Fibroblast of upper back skin (primary cell): ENCODE results near the gene TMOD3.

Experiments
- DNase-seq: peaks from one replicate; pipeline ENCODE4 v3.0.0-alpha.2; 2013

The TMOD3 gene

DNA sequence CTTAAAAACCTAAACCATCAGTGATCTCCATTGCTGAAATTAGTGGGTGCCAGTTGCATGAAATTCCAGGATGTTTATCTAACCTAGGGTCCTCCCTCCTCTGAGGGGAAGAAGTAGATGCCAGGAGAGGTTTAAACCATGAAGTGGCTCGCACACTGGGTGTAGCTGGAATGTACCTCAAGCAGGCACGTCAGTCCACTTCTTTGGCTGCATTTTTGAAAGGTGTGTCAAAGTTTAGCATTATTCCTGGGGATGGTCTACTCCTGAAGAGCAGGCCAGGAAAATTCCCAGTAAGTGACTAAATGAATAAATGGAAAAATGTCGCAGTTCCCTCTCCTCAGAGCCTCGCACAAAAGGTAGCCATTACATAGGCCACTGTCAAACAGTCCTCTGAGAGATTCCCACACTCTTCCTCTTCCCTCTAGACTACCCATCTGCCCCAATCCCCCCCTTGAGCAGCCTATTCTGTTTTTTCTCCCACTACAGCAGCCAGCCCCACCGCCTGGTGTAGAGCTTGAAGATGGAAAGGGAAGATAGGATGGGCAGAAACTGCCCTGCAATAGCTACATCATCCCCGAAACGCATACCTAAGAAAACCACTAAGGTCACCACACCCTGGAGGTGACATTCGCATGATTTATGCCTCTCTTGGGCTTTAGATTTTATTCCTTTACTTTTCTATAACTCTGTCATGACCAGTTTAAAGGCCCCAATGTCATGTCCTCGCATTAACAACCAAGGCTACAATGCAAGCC, 655 bp upstream of the TMOD3 start:
- peak; percentile 40 for DNase-seq

DNA sequence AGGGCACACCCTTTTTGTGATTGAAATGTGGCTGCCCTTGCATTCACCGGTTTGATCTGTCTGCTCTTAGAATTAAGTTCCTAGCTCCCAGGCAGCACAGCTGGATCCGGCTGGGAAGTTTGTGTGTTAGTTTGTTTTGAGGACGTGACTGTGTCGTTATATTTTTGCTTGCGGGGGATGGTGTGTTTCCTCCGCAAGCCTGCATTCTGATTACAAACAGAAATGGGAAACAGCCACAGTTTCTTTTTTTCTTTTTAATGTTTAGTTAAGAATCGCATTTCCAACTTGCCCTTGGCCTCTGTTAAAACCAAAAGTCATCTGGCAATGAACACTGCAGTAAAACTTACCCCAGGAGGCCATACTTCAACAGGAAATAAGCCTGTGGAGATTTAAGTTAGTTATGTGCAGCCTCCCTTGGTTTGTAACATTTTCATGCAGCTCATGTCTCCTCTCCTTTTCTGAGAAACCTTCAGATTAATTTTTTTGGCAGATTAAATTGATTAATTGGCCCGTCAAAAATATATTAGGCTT, 888 bp downstream of the TMOD3 start:
- peak; percentile 17 for DNase-seq

DNA sequence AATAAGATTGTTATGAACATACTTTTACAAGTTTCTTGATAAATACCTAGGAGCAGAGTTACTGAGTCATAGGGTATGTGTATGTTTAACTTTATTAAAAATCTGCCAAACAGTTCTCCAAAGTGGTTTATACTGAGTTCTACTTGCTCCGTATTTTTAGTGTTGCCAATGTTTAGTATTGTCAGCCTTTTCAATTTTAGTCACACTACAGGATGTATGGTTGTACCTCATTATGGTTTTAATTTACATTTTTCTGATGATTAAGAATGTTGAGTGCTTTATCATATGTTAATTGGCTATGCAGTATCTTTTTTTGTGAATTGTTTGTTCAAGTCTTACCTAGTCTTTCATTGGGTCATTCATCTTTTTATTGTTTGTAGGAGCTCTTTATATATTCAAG, 4.3 kb downstream of the TMOD3 start:
- DNase-seq, result no peak

DNA sequence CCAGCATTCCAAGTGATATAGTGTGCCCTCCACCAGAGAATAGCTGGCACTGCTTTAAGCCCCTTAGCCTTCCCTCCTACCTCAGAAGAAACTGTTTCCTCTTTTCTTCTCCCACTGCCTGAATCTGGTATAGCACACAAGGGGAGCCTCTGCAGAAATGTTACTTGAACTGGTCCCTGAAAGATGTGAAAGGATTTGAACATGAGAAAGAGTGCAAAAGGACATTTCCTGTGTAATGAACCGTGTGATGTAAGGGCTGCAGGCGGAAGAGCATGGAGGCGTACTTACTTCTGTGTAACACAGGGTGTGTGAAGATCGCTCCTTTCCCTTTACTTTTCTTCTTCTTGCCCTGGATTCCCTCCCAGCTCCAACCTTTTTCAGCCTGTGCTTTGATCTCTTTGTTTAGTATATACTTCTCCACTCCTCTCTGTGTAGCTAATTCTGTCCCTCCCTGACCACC, 8.4 kb downstream of the TMOD3 start:
- DNase-seq, result no peak

DNA sequence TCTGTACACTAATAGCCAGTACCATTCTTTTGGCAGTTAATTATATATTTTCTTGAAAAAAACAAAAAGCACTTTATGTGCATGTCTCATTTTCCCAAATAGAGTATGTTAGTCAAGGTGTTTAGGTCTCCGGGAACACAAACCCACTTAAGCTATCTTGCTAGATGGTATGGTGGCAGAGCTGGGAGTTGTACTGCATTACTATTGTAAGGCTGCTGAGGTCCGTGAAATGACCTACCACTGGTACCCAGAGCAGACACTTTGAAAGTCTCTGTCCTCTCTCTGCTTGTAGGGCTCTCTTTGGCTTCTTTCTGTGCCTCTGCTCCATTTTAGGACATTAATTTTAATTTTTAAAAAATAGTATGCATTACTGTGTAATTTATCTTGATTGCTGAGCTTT, 8.8 kb downstream of the TMOD3 start:
- DNase-seq, result no peak

DNA sequence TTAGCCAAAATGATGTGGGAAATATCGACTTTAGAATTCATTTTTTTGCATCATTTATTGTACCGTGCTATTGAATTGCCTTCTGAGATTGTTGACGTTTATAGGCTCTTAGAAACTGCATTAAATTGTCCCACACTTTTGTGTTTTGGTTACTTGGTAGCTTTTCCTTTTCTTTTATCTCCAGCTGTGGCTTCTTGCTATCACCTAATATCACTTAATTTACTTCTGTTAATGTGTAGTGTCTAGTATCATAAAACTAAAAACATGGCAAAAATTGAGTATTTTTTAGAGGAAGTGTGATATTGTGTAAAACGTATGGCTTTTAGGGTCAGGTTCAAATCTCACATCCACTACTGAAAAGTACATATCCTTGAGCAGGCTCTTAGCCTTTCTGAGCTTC, 11.2 kb downstream of the TMOD3 start:
- no peak for DNase-seq

DNA sequence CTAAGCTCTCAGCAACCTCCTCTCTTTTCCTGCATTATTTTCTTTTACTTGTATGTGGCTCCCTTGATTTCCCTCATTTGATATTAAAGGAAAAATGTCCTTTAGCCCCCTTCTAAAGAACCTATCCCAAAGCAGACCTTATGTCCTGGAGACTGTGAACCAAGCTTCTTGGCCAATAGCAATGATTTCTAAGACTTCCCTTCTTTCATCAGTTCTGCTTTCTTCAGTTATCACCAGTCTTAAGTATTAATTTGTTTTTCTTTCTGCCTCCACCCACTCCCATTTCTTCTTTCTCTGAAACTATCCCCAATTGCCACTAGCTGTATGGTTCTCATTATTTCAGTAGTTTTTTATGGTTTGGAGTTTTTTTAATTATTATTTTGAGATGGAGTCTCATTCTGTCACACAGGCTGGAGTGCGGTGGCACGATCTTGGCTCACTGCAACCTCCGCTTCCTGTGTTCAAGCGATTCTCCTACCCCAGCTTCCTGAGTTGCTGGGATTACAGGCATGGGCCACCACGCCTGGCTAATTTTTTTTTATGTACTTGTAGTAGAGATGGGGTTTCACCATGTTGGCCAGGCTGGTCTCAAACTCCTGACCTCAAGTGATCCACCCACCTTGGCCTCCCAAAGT, 12.1 kb downstream of the TMOD3 start:
- no peak for DNase-seq

DNA sequence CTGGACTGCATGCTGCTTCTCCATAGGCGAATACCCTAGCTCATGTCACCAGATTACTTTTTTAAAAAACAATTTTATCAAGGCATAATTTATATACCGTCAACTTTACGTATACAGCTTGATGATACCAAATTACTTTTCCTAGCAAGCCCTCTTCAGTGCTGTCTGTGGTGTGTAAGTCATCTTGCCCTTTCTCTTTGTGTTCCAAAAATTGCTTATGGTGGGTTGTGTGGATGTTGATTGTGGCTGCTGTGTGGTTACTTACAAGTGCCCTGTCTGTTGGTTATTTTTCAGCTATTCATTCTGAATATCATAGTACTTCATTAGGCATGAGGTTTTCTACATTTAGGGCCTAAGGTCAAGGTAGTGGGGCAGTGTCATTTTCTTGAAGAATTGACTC, 12.8 kb downstream of the TMOD3 start:
- DNase-seq, result no peak

DNA sequence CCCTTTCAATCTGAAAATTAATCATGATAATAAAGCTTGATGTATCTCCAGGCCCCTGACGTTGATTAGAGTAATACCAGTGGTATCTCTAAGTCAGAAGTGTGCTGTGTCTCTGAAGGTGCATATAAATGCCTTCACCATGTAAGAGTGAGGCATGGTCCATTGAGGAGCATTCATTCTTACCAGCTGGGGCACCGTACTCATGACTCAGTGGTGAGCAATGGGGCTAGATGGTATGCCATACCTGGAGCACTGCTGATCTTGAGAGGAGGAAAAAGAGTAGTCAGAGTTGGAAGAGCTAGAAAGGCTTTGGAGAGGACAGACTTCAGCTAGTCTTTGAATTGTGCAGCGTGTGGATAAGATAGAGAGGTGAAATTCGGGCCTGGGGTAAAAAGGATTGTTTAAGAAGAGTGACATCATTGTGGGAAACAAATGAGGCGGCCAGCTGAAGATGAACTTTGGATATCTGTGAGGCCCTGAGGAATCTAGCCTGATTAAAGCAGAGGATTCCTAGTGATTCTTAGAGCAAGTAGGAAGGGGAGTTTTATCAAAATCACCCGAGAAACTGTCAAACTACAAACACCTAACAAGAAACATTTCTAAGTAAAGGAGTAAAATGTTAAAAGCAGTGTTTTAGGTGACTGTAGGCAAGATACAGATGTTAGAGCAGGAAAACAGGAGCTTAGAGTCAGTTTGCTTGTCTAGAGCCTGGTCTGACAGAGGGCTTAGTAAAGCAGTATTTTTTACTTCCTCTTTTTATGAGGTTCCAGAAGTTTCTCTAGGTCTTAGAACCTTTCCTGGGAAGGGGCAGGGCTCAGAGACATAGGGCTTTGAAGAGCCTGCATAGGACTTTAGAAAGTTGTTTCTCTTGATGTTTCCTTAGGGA, 13.6 kb downstream of the TMOD3 start:
- DNase-seq, result peak; percentile 31

DNA sequence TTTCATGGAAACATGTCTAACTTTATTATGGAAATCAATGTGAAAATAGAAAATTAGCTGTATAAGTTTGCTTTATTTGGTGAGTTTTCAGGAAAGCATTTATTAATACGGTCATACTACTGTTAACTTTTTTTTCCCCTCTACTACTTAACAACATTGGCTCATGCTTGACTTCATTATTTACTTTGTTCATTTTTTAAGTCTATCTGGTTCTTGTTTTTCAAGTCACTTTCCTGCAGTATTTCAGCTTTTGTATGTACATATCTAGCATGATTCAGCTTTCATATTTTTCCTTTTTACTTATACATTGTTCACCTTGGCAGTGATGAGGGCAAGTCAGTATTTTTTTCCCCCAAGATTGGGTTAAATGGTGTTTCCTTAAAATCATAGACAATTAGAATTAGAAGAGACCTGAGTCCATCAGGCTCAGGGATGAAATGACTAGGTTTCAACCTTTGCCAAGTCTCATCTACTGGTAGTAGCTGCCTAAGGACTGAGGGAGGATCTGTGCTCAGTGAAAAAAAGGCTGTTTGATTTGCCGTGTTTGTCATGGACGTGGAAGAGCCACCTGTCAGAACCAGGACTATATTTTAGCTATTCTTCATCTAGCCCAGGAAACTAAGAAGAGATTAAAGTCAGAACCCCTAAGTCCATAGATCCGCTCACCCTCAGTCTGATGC, 15.4 kb downstream of the TMOD3 start:
- no peak for DNase-seq

DNA sequence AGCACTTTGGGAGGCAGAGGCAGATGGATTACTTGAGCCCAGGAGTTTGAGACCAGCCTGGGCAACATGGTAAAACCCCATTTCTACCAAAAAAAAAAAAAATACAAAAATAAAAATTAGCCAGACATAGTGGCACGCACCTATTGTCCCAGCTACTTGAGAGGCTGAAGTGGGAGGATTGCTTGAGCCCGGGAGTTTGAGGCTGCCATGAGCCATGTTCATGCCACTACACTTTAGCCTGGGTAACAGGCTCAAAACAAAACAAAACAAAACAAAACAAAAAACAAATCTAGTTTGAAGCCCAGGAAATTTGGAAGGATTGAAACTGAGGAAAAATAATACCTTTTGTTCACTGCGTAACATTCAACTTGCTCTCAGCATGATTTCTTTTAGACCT, 16.6 kb downstream of the TMOD3 start:
- no peak for DNase-seq

DNA sequence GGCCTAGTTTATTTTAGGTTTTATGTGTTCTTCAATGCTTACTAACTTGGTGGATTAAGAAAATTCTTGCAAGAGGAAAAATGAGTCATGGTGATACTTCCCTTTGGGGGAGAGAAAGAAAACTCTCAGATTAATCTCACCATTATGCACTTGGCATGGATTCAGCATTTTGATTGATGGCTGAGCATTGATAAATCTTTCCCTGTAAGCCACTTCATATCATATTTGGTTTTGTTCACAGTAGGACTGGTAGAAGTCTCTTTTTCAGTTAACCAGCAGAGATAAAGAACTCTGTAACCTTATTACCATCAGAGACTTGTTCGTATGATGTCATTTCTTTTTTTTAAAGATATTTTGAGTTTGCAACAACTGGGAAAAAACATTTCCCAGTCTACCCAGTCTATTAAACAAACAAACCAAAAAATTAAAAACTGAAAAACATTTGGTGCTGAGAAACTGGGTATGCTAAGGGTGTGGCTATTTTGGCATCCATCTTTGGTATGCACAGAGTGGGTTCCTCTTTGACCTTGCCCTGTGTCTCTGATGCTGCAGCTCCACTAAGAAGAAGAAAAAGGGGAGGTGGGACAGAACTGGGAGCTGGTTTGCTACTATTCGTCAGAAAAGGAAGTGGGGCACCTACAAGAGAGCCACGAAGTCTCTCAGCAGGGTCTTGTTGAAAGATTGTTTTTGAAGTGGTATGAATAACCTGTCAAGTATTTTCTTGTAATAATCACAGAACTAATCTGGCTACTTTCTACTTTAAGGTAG, 17.2 kb downstream of the TMOD3 start:
- DNase-seq, result peak; percentile 72

DNA sequence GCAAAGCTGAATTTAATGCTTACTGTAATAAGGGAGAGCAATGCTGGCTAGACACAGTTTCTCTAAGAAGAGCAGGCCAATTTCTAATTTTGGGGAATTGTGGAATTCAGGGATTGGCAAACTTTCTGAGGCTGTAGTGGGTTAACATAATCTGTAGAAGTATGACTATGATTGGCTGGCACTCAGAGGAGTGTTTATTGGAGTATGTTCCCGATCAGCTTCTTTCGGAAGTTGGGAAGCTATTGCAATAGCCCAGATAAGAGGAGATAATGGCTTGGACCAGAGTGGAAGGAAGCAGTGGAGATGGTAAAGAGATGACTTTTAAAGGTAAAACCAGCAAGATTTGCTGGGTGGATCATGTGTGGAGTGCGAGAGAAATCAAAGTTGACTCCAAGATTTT, 19.4 kb downstream of the TMOD3 start:
- DNase-seq, result no peak

DNA sequence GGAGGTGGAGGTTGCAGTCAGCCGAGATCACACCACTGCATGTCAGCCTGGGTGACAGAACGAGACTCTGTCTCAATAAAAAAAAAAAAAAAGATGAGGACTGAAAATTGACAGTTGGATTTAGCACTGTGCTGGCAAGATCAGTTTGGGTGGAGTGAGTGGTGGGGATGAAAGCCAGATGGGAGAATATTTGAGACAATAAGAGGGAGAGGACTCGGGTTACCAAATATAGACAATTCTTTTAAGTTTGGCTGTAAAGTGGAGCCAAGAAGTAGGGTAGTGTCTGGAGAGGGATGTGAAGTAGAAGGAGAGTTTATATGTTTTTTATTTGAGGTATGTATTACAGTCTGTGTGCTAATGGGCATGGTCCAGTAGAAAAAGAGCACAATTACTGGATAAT, 20.4 kb downstream of the TMOD3 start:
- DNase-seq, result peak; percentile 32

DNA sequence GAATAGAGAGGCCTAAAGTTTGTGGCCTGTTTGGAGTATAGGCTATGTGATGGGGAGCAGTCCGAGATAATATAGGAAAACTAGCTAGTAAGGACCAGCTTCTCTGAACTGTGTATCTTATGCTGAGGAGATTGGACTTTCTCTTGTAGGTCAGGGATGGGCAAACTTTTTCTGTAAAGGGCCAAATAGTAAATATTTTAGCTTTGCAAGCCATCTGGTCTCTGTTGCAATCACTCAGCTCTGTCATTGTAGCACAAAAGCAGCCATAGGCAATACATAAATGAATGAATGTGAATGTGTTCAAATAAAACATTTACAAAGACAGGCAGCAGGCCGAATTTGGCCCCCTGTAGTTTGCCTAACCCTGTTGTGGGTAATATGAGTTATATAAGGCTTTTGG, 24.5 kb downstream of the TMOD3 start:
- DNase-seq, result no peak

DNA sequence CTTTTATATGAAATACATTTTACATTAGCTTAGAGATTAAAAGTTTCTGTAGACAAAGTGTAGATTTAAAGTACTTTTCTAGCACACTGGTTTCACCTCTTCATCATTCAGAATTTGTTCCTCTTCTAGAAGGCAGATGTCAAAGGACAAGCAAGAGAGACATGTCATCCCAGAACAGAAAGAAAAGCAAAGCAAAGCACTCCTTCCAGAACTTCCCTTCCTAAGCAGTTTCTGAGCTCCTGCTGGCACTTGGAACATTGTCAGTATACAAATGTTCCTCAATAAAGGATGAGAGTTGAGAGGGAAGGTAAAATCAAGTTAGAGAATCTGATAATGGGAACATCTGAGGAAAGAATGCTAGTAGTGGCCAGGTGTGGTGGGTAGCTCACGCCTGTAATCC, 26.2 kb downstream of the TMOD3 start:
- DNase-seq, result no peak

DNA sequence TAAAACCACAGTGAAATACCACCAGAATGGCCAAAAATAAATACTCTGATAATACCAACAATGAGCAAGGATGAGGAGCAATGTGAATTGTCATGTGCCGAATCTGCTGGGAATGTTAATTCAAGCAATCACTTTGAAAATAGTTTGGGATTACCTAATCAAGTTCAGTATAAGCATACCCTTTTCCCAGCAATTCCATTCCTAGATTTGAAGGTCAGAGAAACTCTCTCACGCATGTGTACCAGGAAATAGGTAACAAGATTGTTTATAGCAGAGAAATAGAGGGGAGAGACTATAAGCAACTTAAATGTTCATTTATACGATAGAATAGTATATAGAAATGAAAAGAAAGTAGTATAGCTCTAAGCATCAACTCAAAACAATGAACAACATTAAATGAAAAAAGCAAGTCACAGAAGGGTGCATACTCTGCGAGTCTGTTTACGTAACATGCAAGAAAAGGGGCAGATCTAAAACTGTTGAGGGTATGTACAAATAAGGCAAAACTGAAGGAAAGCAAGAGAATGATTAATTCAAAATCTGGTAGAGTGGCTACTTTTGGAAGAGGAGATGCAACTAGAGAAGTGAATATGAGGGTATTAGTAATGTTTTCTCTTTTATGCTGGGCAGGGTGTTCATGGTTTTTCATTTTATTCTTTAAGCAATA, 27.4 kb downstream of the TMOD3 start:
- DNase-seq, result no peak

DNA sequence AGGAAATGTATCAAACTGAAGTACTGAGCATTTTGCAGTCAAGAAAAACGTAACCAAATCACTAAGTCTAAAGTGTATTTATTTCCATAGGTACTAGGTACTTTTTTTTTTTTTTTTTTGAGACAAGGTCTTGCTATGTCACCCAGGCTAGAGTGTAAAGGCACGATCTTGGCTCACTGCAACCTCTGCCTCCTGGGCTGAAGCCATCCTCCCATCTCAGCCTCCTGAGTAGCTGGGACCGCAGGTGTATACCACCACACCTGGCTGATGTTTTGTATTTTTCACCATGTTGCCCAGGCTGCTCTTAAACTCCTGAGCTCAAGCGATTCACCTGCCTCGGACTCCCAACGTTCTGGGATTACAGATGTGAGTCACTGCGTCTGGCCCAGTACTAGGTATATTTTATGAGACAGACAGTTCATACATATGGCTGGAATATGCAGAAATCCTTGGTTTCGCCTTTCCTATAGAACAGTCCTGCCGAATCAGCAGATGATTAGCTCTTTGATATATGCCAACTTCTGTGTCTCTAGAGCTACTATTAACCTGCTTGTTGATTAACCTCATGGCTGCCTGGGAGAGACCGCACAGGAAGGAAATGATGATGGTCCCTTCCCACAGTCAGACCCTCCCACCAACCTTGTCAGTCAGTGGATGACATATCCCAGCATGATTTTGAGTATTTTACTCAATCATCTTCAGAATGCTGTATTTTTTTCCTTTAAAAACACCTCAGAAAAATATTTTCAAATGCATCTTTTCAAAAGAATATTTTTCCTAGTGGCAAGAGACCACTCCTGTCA, 32.3 kb downstream of the TMOD3 start:
- DNase-seq, result peak; percentile 36

DNA sequence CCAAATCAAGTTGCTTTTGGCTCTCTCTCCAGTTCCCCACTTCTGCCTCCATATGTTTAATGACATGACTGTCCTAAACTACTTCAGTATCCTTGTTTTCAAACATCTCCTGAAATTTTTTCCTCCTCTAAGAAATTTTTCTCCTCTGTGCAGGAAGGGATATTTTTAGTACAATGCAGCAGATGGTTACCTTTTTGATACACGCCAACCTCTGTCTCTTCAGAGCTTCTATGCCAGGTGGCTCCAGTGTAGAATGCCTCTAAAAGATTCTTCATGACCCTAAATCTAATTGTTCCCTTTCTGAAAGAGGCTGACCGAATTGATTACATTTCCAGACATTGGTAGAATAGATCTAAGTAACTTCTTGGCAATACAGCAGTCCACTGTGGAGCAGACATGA, 33.7 kb downstream of the TMOD3 start:
- no peak for DNase-seq

DNA sequence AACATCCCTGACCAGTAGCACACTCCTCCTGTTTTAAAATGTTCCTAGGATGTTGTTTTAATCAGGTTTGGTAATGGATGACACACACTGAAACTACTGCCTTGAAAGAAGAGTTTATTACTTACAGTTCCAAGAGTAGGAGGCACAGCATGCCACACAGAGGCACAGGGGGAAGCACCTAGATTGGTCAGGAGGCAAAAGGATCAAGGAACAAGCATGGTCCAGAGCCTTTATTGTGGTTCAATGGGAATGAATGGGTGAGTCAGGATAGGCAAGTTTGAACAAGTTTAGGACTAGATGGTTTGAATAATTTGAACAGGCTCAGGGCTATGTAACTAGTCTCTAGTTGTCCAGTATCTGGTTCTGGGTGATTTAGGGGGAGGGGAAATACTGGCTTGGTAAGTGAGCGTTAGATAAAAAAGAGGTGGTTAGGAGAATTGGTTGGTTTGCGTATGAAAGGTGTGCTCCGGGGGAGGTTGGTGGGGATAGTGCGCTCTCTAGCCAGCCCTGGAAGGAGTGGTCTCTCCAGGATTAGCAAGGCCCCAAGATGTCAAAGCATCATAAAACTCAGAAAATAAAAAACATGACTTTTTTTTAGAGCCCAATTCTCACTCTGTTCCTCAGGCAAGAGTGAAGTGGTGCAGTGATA, 35.1 kb downstream of the TMOD3 start:
- no peak for DNase-seq
